ENCODE data around the gene FGD6.

- TF ChIP-seq CTCF (IDR thresholded peaks at IDR 0.05; ENCODE audit: poor library complexity) (no peak), EZH2 (IDR thresholded peaks at IDR 0.05; ENCODE audit: borderline replicate concordance) (no peak), EZH2phosphoT487 (IDR thresholded peaks at IDR 0.05; ENCODE audit: low read depth, severe bottlenecking, unreplicated experiment) (no peak)
These were observed 52.6 kb downstream of the FGD6 start for GRCh38 chr12:95164656-95165055.
